ENCODE measurements around the gene GGT6.

The GGT6 gene

GRCh38 chr17:4527134-4527533, 33.2 kb downstream of the GGT6 start:
- DNase-seq (ENCODE audit: low read depth in 2 of 3, low spot score in 1 of 3), result no peak

- no peak for DNase-seq (ENCODE audit: low read depth in 2 of 3, low spot score in 1 of 3)
Measured at GRCh38 chr17:4525691-4526397, 34.5 kb downstream of the GGT6 start.

- DNase-seq (ENCODE audit: low read depth in 2 of 3, low spot score in 1 of 3), result no peak
Measured at GRCh38 chr17:4523946-4524345, 36.4 kb downstream of the GGT6 start.

- DNase-seq (ENCODE audit: low read depth in 2 of 3, low spot score in 1 of 3), result no peak
Measured at GRCh38 chr17:4522661-4523060, 37.7 kb downstream of the GGT6 start.

GRCh38 chr17:4520894-4521600, 39.3 kb downstream of the GGT6 start:
- DNase-seq (ENCODE audit: low read depth in 2 of 3, low spot score in 1 of 3), result no peak

- DNase-seq (ENCODE audit: low read depth in 2 of 3, low spot score in 1 of 3), result no peak
Measured at GRCh38 chr17:4520060-4520893, 40.1 kb downstream of the GGT6 start.

GRCh38 chr17:4519361-4519788, 41.0 kb downstream of the GGT6 start:
- no peak for DNase-seq (ENCODE audit: low read depth in 2 of 3, low spot score in 1 of 3)

- DNase-seq (ENCODE audit: low read depth in 2 of 3, low spot score in 1 of 3), result no peak
Measured at GRCh38 chr17:4518901-4519300, 41.5 kb downstream of the GGT6 start.

GRCh38 chr17:4516735-4517134, 43.6 kb downstream of the GGT6 start:
- DNase-seq (ENCODE audit: low read depth in 2 of 3, low spot score in 1 of 3), result no peak

GRCh38 chr17:4515501-4515900, 44.9 kb downstream of the GGT6 start:
- no peak for DNase-seq (ENCODE audit: low read depth in 2 of 3, low spot score in 1 of 3)

- DNase-seq (ENCODE audit: low read depth in 2 of 3, low spot score in 1 of 3), result no peak
Measured at GRCh38 chr17:4514779-4515178, 45.6 kb downstream of the GGT6 start.

GRCh38 chr17:4514206-4514605, 46.2 kb downstream of the GGT6 start:
- no peak for DNase-seq (ENCODE audit: low read depth in 2 of 3, low spot score in 1 of 3)

- no peak for DNase-seq (ENCODE audit: low read depth in 2 of 3, low spot score in 1 of 3)
Measured at GRCh38 chr17:4513113-4514032, 47.0 kb downstream of the GGT6 start.

GRCh38 chr17:4512156-4513112, 47.9 kb downstream of the GGT6 start:
- no peak for DNase-seq (ENCODE audit: low read depth in 2 of 3, low spot score in 1 of 3)

- DNase-seq (ENCODE audit: low read depth in 2 of 3, low spot score in 1 of 3), result no peak
Measured at GRCh38 chr17:4511199-4511932, 49.0 kb downstream of the GGT6 start.

- DNase-seq (ENCODE audit: low read depth in 2 of 3, low spot score in 1 of 3), result no peak
Measured at GRCh38 chr17:4510618-4510941, 49.8 kb downstream of the GGT6 start.

GRCh38 chr17:4509923-4510617, 50.3 kb downstream of the GGT6 start:
- DNase-seq (ENCODE audit: low read depth in 2 of 3, low spot score in 1 of 3), result no peak

- DNase-seq (ENCODE audit: low read depth in 2 of 3, low spot score in 1 of 3), result no peak
Measured at GRCh38 chr17:4509401-4509800, 51.0 kb downstream of the GGT6 start.

GRCh38 chr17:4508207-4508606, 52.2 kb downstream of the GGT6 start:
- no peak for DNase-seq (ENCODE audit: low read depth in 2 of 3, low spot score in 1 of 3)
